SK-N-SH treated with all-trans-retinoic acid at 6 μM for 48 hours (cell line): ENCODE measurements around the gene OR5W2.

Source experiments
- ATAC-seq: fragments of 200-7000 bp; cut with Tn5 transposase; 3 replicates; pipeline ENCODE4 v1.9.1; 2020; ENCODE audit warnings: mild to moderate bottlenecking, moderate library complexity
- ARNTL ChIP-seq: fragments of 450-650 bp; formaldehyde crosslinking; IDR thresholded peaks from 2 replicates; pipeline ENCODE4 v1.5.0; 2020; ENCODE audit warnings: low read depth, mild to moderate bottlenecking, moderate library complexity, borderline replicate concordance
- BACH2 ChIP-seq: fragments of 250-450 bp; sonication (Bioruptor Pico); IDR thresholded peaks from 2 replicates; pipeline ENCODE4 v1.9.0; 2021; ENCODE audit warnings: mild to moderate bottlenecking, borderline replicate concordance
- CREB5 ChIP-seq: fragments of 250-450 bp; sonication (Bioruptor Pico); IDR thresholded peaks from 2 replicates; pipeline ENCODE4 v1.5.1; 2020; ENCODE audit warnings: low read depth, mild to moderate bottlenecking, moderate library complexity
- CSDC2 ChIP-seq: fragments of 250-450 bp; sonication (Bioruptor Pico); IDR thresholded peaks from 2 replicates; pipeline ENCODE4 v1.5.0; 2020; ENCODE audit warnings: mild to moderate bottlenecking, moderate library complexity
- CSRNP3 ChIP-seq: fragments of 250-450 bp; sonication (Bioruptor Pico); IDR thresholded peaks from 2 replicates; pipeline ENCODE4 v1.5.1; 2021; ENCODE audit warnings: mild to moderate bottlenecking, moderate library complexity
- GLIS3 ChIP-seq: fragments of 250-450 bp; sonication (Bioruptor Pico); IDR thresholded peaks from 2 replicates; pipeline ENCODE4 v1.5.0; 2020; ENCODE audit warnings: mild to moderate bottlenecking, moderate library complexity
- ISL1 ChIP-seq: fragments of 250-450 bp; sonication (Bioruptor Pico); IDR thresholded peaks from 2 replicates; pipeline ENCODE4 v2.1.2; 2022; ENCODE audit warnings: mild to moderate bottlenecking, moderate library complexity
- OSR1 ChIP-seq: fragments of 250-450 bp; sonication (Bioruptor Pico); IDR thresholded peaks from 2 replicates; pipeline ENCODE4 v1.8.0; 2022; ENCODE audit warnings: moderate library complexity, mild to moderate bottlenecking, inconsistent platforms
- PATZ1 ChIP-seq: fragments of 250-450 bp; sonication (Bioruptor Pico); IDR thresholded peaks from 2 replicates; pipeline ENCODE4 v1.8.0; 2020; ENCODE audit warnings: mild to moderate bottlenecking, moderate library complexity, borderline replicate concordance
- PPARA ChIP-seq: fragments of 250-450 bp; sonication (Bioruptor Pico); IDR thresholded peaks from 2 replicates; pipeline ENCODE4 v1.5.0; 2020; ENCODE audit warnings: mild to moderate bottlenecking, borderline replicate concordance
- RARB ChIP-seq: fragments of 250-450 bp; sonication (Bioruptor Pico); IDR thresholded peaks from 2 replicates; pipeline ENCODE4 v1.8.0; 2021; ENCODE audit warnings: mild to moderate bottlenecking, moderate library complexity
- SNAI2 ChIP-seq: fragments of 250-450 bp; sonication (Bioruptor Pico); IDR thresholded peaks from 2 replicates; pipeline ENCODE4 v1.5.0; 2020; ENCODE audit warnings: mild to moderate bottlenecking, moderate library complexity
- TCF4 ChIP-seq: fragments of 250-450 bp; sonication (Bioruptor Pico); IDR thresholded peaks from 2 replicates; pipeline ENCODE4 v1.8.0; 2021; ENCODE audit warnings: mild to moderate bottlenecking, moderate library complexity, borderline replicate concordance
- TSHZ2 ChIP-seq: fragments of 250-450 bp; sonication (Bioruptor Pico); IDR thresholded peaks from 2 replicates; pipeline ENCODE4 v1.5.0; 2020; ENCODE audit warnings: mild to moderate bottlenecking, moderate library complexity
- ZC3H10 ChIP-seq: fragments of 250-450 bp; sonication (Bioruptor Pico); IDR thresholded peaks from 2 replicates; pipeline ENCODE4 v1.5.1; 2021; ENCODE audit warnings: mild to moderate bottlenecking, moderate library complexity
- ZFP3 ChIP-seq: fragments of 250-450 bp; sonication (Bioruptor Pico); IDR thresholded peaks from 2 replicates; pipeline ENCODE4 v1.5.0; 2020; ENCODE audit warnings: mild to moderate bottlenecking, moderate library complexity
- ZFP30 ChIP-seq: fragments of 450-650 bp; formaldehyde crosslinking; IDR thresholded peaks from 2 replicates; pipeline ENCODE4 v1.5.0; 2022; ENCODE audit warnings: mild to moderate bottlenecking, moderate library complexity
- ZNF565 ChIP-seq: fragments of 450-650 bp; formaldehyde crosslinking; conservative IDR thresholded peaks from 2 replicates; pipeline ENCODE4 v1.5.0; 2020; ENCODE audit warnings: low read depth, mild to moderate bottlenecking, moderate library complexity
- ZNF70 ChIP-seq: fragments of 450-650 bp; formaldehyde crosslinking; IDR thresholded peaks from 2 replicates; pipeline ENCODE4 v1.5.0; 2020; ENCODE audit warnings: mild to moderate bottlenecking, moderate library complexity
- ZNF8 ChIP-seq: fragments of 450-650 bp; formaldehyde crosslinking; IDR thresholded peaks from 2 replicates; pipeline ENCODE4 v1.5.0; 2020; ENCODE audit warnings: mild to moderate bottlenecking, moderate library complexity
- TF ChIP-seq, protein P1 (sequence below): fragments of 250-450 bp; sonication (Bioruptor Pico); IDR thresholded peaks from 2 replicates; pipeline ENCODE4 v1.8.0; 2021; ENCODE audit warnings: low read depth, mild to moderate bottlenecking, moderate library complexity, borderline replicate concordance

OR5W2 gene

DNA sequence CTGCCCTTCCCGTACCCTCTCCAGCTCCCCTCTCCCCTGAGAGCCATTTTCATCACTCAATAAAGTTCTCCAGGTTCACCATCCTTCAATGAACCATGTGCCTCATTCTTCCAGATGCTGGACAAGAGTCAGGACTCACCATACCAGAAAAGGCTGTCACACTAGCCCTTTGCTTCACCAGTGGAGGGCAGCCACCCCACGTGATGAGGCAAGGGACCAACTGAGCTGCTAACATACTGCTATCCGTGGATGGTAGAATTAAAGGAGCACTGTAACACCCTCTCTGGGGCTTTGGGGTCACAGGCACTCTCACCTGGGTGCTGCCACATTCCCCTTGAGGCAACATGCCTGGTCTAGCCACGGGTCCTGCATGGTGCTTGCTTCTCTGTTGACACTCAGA, 34.9 kb upstream of the OR5W2 start:
- TF ChIP-seq SNAI2 (no peak), ZFP3 (CRISPR knock-in tag) (no peak), ZC3H10 (no peak), ISL1 (CRISPR knock-in tag) (no peak), CREB5 (CRISPR knock-in tag) (no peak), ZNF8 (no peak), CSRNP3 (CRISPR knock-in tag) (no peak), RARB (CRISPR knock-in tag) (no peak), ZFP30 (CRISPR knock-in tag) (no peak), ZNF70 (no peak), PATZ1 (CRISPR knock-in tag) (no peak), TSHZ2 (no peak), GLIS3 (CRISPR knock-in tag) (no peak), TCF4 (no peak), OSR1 (CRISPR knock-in tag) (no peak)
- TF ChIP-seq, protein P1, sequence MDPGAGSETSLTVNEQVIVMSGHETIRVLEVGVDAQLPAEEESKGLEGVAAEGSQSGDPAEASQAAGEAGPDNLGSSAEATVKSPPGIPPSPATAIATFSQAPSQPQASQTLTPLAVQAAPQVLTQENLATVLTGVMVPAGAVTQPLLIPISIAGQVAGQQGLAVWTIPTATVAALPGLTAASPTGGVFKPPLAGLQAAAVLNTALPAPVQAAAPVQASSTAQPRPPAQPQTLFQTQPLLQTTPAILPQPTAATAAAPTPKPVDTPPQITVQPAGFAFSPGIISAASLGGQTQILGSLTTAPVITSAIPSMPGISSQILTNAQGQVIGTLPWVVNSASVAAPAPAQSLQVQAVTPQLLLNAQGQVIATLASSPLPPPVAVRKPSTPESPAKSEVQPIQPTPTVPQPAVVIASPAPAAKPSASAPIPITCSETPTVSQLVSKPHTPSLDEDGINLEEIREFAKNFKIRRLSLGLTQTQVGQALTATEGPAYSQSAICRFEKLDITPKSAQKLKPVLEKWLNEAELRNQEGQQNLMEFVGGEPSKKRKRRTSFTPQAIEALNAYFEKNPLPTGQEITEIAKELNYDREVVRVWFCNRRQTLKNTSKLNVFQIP = no peak
- no peak for ATAC-seq

DNA sequence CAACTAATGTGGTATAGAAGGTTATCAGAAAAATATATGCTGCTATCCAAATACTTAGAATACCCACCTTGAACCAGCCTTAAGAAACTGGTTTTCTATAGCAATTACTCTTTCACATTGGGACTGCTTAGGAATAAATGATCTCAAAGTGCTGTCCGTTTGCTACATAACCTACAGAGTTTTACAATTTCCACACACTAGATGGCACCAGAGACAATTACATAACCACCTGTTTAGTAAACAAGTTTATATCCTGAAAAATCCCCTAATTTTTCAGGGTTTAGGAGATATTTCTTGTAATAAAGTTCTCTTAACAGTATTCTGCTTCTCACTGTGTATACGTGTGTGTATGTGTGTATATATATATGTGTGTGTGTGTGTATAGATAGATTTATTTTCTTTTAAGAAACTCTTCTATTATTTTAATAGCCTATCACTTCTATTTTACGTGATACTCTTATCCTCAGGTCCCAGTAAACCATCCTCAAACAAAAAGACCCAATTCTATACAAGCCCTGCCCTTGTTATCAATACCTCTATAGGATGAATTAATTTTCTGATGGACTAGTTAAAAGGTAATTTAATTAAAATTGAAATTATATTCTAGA, 28.5 kb upstream of the OR5W2 start:
- TF ChIP-seq RARB (CRISPR knock-in tag) = no peak
- no peak for TF ChIP-seq ZC3H10
- no peak for TF ChIP-seq ISL1 (CRISPR knock-in tag)
- TF ChIP-seq ZNF565 (CRISPR knock-in tag) = no peak
- no peak for TF ChIP-seq TSHZ2
- TF ChIP-seq CSDC2 (CRISPR knock-in tag) = no peak
- no peak for TF ChIP-seq ZNF8
- TF ChIP-seq ARNTL (CRISPR knock-in tag) = no peak
- TF ChIP-seq BACH2 (CRISPR knock-in tag) = no peak
- no peak for TF ChIP-seq ZNF70
- TF ChIP-seq, protein P1 = no peak
- TF ChIP-seq ZFP3 (CRISPR knock-in tag) = no peak
- TF ChIP-seq CREB5 (CRISPR knock-in tag) = no peak
- no peak for TF ChIP-seq PPARA (CRISPR knock-in tag)
- TF ChIP-seq TCF4 = no peak
- no peak for TF ChIP-seq OSR1 (CRISPR knock-in tag)
- ATAC-seq = peak; percentile 75
